Measurements from ENCODE around the gene CCDC127. TPM values are rescaled to one million over a fixed set of nuclear protein-coding genes. Genes with fewer than 3 reads are reported as not detected.
"Not testable (repeated sequence)": the region's sequence is repeated elsewhere in the genome, so short reads cannot be mapped to it uniquely, and the experiment has no call there.

The CCDC127 gene, protein sequence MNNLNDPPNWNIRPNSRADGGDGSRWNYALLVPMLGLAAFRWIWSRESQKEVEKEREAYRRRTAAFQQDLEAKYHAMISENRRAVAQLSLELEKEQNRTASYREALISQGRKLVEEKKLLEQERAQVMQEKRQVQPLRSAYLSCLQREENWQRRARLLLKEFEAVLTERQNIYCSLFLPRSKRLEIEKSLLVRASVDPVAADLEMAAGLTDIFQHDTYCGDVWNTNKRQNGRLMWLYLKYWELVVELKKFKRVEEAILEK
- 3.5 and 5.8 TPM in 2 replicates for total RNA-seq (2014; rRNA removed; shearing (Covaris generic))

DNA sequence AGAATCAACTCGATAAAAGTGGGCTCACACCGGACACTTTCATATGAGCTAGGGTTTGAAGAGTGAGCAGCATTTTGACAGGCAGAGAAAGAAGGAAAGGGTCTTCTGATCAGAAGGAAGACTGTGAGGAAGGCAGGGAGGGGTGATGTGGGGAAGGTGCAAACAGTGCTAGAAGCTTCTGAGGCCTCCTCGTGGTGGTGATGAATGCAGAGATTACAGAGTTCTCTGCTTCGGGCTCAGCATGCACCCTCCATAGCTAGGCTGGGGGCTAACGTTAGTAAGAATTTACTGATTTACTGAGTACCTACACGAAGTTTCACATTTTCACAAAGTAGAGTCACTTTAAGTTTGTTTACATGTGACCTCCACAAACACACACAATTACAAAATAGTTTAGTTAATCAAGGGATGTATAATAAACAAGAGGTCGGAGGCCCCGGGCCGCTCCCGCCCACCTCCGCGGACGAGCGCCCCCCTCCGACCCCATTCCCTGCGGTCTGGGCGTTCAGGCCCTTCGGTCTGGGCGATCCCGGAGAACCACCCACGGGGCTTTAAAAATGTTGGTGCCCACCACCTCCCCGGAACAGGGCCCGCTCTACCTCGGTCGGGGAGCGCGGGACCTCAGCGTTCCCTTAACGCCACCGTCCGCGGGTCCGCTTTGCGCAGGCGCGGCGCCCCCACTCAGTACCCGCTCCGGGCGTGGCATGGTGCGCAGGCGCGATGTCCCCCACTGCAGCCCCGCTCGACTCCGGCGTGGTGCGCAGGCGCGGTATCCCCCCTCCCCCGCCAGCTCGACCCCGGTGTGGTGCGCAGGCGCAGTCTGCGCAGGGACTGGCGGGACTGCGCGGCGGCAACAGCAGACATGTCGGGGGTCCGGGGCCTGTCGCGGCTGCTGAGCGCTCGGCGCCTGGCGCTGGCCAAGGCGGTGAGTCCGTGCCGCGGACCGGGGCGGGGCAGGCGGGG lies at the start of gene CCDC127, which contains the start of gene SDHA:
TSS of gene CCDC127 (minus strand) at position 660 of the 963 bp plus-strand sequence. CDS start 1,304 bp downstream, outside the sequence.
TSS of gene SDHA (plus strand) at position 827 of the 963 bp plus-strand sequence. CDS start at position 863, 36 bp downstream.
- DNase-seq (ENCODE audit: low spot score) = peak; percentile 88
- in situ Hi-C loops (cut with HindIII; ENCODE audit: low sequenced_read_pairs) = not testable (repeated sequence)

DNA sequence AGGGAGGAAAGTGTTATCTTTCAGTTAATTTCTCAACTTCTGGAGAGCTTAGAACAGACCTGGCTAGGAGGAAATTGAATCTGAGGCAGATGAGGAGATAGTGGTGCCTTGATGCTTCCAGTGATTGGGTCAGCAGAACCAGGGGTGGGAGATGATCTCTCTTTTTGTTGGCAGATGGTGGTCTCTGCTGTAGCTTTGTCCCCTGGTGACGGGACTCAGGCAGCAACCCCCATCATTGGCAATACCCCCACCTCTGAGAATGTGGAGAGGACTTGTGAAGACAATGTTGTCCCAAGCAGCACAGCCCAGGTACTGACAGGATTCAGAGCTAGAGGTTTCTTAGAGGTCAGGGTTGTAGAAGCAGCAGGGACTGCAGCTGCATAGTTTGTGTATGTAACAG lies 49.8 kb upstream of the CCDC127 start:
- in situ Hi-C loops (cut with HindIII; ENCODE audit: low sequenced_read_pairs) = no loop called here
- no peak for DNase-seq (ENCODE audit: low spot score)

DNA sequence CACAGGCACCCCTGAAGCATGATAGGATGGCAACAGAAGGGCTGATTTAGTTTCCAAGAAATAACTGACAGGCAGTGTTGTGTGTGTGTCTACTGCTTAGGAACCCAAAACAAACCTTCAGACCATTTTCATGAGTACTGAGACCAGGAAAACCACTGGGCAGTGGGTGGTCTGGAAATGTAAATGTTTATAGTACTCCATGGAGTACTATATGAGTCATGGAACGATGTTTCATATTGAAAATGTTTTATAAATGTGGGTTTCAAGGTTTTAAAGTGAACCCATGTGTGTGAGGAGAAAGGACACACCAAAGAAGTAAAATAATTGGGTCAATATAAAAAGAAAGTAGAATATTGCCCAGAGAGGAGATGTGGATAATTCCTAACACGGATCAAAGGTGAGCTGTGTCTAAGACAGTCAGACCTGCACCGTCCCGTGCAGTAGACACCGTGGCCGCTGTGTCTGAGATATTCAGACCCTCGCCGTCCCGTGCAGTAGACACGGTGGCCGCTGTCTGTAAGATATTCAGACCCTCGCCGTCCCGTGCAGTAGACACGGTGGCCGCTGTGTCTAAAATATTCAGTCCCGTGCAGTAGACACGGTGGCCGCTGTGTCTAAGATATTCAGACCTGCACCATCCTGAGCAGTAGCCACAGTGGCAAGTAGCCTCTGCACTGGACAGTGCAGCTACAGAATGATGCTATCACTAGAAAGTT lies 48.5 kb upstream of the CCDC127 start:
- in situ Hi-C loops (cut with HindIII; ENCODE audit: low sequenced_read_pairs); DNase-seq (ENCODE audit: low spot score): not testable (repeated sequence)

DNA sequence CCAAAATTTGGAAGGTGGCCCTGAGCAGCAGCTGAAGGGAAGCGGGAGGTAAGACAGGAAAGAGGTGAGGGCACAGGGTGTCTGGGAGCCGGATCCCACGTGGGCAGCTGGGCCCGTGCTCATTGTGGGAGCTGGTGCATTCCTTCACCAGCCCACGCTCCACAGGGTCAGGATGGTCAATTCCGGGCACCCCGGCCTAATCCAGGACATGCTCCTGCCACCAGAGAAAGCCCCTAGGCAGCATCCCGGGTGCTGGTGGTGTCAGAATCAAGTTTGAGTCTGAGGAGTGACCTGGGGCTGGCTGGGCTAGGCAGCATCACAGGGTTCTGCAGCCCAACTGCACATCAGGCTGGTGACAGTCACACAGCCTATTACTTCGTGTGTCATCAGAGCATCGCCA lies 46.4 kb upstream of the CCDC127 start:
- DNase-seq (ENCODE audit: low spot score) = no peak
- in situ Hi-C loops (cut with HindIII; ENCODE audit: low sequenced_read_pairs) = no loop called here

DNA sequence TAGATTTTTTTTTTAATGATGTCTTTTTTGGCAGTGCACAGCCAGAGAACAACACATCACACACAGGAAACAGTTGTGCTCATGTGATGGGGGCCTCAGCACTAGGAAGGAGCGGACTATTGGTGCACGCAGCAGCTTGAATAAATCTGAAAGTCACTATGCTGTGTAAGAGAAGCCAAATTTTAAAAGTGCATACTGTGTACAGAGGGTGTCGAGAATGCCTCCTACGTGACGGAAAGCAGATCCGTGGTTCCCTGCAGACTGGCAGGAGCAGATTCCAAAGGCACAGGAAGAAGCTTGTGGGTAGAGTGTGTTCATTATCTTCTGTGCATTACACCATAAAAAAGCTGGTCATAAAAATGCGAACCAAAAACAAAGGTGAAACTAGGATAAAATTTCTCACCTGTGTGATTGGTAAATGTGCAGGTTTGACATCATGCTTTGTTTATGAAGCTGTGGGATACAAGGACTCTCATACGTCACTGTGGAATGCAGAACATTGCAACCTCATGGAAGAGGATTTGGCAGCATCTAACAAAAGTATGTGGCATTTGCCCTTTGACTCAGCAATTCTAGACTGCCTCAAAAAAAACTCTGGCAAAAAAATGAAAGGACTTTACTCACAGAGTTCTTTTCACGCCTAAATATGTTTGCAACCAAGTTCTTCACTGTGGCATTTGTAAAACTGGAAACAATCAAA lies 45.5 kb upstream of the CCDC127 start:
- in situ Hi-C loops (cut with HindIII; ENCODE audit: low sequenced_read_pairs); DNase-seq (ENCODE audit: low spot score): not testable (repeated sequence)

DNA sequence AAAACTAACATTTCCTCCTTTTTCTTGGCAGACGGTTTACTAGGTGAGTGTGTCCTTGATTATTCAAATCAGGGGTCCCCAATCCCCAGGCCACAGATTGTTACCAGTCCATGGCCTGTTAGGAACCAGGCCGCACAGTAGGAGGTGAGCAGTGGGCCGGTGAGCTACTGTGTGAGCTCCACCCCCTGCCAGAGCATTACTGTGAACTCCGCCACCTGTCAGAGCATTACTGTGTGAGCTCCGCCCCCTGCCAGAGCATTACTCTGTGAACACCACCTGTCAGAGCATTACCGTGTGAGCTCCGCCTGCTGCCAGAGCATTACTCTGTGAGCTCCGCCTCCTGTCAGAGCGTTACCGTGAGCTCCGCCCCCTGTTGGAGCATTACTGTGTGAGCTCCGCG lies 39.2 kb upstream of the CCDC127 start:
- in situ Hi-C loops (cut with HindIII; ENCODE audit: low sequenced_read_pairs) = no loop called here
- DNase-seq (ENCODE audit: low spot score) = no peak

DNA sequence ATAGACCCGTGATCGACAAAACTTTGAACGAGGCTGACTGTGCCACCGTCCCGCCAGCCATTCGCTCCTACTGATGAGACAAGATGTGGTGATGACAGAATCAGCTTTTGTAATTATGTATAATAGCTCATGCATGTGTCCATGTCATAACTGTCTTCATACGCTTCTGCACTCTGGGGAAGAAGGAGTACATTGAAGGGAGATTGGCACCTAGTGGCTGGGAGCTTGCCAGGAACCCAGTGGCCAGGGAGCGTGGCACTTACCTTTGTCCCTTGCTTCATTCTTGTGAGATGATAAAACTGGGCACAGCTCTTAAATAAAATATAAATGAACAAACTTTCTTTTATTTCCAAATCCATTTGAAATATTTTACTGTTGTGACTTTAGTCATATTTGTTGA lies 38.4 kb upstream of the CCDC127 start:
- DNase-seq (ENCODE audit: low spot score); in situ Hi-C loops (cut with HindIII; ENCODE audit: low sequenced_read_pairs): not testable (repeated sequence)

DNA sequence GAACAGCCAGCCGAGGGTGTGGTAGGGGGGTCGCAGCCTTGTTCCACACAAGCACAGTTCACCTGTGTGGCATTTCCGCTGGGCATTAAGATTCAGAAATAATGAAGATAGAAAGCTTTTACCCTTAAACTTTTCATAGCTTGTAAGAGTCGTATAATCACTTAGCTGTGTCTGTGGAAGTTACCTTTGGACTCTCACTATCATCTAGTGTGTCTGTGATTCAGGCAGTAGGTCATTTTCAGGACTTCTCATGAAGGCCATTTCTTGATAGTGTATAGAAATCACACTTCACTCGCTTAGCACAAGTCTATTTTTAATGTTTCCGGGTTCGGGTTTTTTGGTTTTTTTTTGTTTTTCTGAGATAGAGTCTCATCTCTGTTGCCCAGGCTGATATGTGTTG lies 37.2 kb upstream of the CCDC127 start:
- DNase-seq (ENCODE audit: low spot score); in situ Hi-C loops (cut with HindIII; ENCODE audit: low sequenced_read_pairs): not testable (repeated sequence)

DNA sequence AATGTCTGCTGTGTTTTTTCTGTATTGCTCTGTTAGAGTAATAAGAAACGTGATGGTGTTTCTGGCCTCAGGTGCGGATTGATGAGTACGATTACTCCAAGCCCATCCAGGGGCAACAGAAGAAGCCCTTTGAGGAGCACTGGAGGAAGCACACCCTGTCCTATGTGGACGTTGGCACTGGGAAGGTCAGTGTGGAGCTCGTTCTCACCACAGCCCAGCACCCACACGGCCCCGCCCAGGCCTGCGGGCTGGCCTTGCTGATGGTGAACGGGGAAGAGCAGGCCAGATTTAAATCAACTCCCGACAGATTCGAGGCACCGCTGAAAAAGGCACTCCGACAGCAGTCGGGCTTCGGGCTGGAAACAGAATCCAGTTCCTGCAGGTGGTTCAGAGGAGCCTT lies 36.4 kb upstream of the CCDC127 start:
- in situ Hi-C loops (cut with HindIII; ENCODE audit: low sequenced_read_pairs) = not testable (repeated sequence)

DNA sequence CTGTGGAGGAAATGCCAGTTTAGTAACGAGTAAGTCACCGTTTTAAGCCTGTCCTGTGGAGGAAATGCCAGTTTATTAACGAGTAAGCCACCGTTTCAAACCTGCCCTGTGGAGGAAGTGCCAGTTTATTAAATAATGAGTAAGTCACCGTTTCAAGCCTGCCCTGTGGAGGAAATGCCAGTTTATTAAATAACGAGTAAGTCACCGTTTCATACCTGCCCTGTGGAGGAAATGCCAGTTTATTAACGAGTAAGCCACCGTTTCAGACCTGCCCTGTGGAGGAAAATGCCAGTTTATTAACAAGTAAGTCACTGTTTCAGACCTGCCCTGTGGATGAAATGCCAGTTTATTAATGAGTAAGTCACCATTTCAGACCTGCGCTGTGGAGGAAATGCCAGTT lies 34.6 kb upstream of the CCDC127 start:
- no peak for DNase-seq (ENCODE audit: low spot score)
- in situ Hi-C loops (cut with HindIII; ENCODE audit: low sequenced_read_pairs) = no loop called here

More for the DNA sequence above, 36.4 kb upstream of the CCDC127 start:
- DNase-seq (ENCODE audit: low spot score) = not testable (repeated sequence)

DNA sequence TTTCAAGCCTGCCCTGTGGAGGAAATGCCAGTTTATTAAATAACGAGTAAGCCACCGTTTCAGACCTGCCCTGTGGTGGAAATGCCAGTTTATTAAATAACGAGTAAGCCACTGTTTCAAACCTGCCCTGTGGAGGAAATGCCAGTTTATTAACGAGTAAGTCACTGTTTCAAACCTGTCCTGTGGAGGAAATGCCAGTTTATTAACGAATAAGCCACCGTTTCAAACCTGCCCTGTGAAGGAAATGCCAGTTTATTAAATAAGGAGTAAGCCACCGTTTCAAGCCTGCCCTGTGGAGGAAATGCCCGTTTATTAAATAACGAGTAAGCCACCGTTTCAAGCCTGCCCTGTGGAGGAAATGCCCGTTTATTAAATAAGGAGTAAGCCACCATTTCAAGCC lies 34.0 kb upstream of the CCDC127 start:
- in situ Hi-C loops (cut with HindIII; ENCODE audit: low sequenced_read_pairs); DNase-seq (ENCODE audit: low spot score): not testable (repeated sequence)

DNA sequence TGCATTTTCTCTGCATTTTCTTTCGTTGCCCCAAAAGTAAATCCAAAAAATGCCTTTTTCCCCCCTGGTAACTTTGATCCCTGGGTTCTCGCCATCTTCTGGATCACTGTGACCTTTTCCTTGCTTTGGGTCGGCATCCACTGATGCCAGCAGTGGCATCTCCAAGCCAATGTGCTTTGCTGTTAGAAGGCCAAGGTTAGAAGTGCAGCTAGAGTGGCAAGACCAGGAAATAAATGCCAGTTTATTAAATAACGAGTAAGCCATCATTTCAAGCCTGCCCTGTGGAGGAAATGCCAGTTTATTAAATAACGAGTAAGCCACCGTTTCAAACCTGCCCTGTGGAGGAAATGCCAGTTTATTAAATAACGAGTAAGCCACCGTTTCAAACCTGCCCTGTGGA lies 33.6 kb upstream of the CCDC127 start:
- DNase-seq (ENCODE audit: low spot score); in situ Hi-C loops (cut with HindIII; ENCODE audit: low sequenced_read_pairs): not testable (repeated sequence)

DNA sequence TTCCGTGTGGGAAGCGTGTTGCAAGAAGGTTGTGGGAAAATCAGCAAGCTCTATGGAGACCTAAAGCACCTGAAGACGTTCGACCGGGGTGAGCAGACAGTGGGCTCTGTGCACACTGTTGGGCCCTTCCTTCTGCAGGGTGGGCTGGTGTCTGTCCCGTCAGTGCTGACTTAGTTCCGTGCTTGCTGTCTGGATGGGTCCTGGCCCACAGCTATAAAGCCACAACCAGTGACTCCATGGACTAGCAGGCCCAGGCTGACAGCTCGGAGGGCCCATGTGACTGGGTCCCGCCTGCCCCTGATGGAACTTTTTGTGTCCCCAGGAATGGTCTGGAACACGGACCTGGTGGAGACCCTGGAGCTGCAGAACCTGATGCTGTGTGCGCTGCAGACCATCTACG lies 33.1 kb upstream of the CCDC127 start:
- DNase-seq (ENCODE audit: low spot score); in situ Hi-C loops (cut with HindIII; ENCODE audit: low sequenced_read_pairs): not testable (repeated sequence)

DNA sequence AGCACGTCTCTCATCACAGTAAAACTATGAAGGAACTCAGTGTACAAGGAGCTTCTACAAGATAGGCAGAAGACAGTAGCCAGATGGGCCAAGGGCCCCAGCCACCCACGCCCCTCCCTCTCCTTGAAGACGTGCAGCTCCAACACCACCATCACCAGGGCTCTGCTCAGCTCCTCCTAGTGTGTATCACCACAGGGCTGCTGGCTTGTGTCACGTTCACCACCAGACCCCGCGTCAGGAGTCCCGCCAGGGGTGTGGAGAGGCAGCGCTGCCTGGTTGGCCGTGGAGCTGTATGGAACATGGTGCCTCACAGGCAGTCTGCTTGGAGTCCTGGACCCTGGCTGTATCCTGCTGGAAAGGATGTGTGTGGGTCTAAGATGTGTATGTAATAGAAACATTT lies 32.4 kb upstream of the CCDC127 start:
- DNase-seq (ENCODE audit: low spot score); in situ Hi-C loops (cut with HindIII; ENCODE audit: low sequenced_read_pairs): not testable (repeated sequence)

DNA sequence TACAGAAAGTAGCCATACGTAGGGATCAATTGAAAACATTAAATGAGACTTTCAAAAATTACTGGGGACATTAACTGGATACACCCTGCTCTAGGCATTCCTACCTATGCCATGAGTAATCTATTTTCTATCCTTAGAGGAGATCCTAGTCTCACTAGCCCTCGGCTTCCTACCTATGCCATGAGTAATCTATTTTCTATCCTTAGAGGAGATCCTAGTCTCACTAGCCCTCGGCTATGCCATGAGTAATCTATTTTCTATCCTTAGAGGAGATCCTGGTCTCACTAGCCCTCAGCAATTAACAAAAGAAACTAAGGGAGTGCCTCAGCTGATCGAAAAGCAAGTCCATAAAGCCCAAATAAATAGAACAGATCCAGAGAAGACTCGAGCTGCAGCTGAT lies 27.8 kb upstream of the CCDC127 start:
- in situ Hi-C loops (cut with HindIII; ENCODE audit: low sequenced_read_pairs); DNase-seq (ENCODE audit: low spot score): not testable (repeated sequence)

DNA sequence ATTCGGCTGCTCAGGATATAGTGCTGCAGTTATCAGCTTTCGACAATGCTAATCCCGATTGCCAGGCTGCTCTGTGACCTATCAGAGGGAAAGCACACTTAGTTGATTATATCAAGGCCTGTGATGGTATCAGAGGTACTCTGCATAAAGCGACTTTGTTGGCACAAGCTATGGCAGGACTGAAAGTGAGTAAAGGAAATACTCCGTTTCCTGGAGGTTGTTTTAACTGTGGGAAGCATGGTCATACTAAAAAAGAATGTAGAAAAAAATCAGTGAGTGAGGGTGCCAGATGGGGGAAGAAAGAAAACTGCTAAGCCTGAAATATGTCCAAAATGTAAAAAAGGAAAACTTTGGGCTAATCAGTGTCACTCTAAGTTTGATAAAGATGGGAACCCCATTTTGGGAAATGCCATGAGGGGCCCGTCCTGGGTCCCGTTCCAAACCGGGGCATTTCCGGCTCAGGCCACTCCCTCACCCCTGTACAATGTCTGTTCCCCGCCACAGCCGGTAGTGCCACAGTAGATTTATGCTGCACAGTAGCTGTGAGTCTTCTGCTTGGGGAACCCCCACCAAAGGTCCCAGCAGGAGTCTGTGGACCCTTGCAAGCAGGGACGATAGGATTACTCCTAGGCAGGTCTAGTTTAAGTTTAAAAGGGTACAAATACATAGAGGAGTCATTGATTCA lies 25.9 kb upstream of the CCDC127 start:
- in situ Hi-C loops (cut with HindIII; ENCODE audit: low sequenced_read_pairs); DNase-seq (ENCODE audit: low spot score): not testable (repeated sequence)

DNA sequence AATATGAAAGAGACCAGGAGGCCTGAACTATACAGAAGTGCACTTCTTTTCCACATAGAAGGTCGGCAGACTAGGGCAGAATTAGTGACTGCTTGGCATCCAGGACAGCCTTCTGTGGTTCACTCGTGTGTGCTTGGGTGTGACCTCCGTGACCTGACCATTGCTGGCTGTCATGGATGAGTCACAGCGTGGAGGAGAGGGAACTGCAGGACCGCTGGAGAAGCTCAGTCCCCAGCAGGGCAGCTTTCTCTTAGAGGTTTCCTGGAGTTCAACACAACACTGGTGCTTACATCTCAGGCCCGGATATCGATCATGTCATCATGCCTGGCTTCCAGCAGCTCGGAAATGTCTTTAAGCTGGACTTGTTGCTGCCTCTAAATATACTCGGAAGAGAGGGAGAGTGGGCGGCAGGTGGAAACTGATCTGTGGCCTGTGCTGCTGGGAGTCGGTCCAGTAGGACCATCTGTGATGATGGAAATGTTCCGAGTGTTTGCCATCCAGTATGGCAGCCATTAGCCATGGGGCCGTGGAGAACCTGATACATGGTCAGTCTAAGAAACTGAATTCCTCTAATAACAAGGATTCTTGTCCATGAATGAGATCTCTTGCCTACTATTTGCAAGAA lies 23.2 kb upstream of the CCDC127 start:
- peak; percentile 88 for DNase-seq (ENCODE audit: low spot score)
- in situ Hi-C loops (cut with HindIII; ENCODE audit: low sequenced_read_pairs) = not testable (repeated sequence)

DNA sequence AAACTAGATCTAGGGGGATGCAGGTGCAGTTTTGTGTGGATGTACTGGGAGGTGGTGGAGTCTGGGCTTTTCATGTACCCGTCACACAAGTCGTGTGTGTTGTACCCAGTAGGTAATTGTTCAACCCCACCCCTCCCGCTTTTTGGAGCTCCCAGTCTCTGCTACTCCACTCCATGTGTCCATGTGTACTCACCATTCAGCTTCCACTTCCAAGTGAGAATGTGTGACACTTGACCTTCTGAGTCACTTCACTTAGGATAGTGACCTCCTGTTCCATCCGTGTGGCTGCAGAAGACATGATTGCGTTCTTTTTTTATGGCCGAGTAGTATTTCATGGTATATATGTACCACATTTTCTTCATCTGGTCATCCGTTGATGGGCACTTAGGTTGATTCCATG lies 22.6 kb upstream of the CCDC127 start:
- in situ Hi-C loops (cut with HindIII; ENCODE audit: low sequenced_read_pairs); DNase-seq (ENCODE audit: low spot score): not testable (repeated sequence)
